Measurements from ENCODE around the gene KRTAP10-3. TPM values are rescaled to one million over a fixed set of nuclear protein-coding genes. Genes with fewer than 3 reads are reported as not detected.
"Not testable (repeated sequence)": the region's sequence is repeated elsewhere in the genome, so short reads cannot be mapped to it uniquely, and the experiment has no call there.

The KRTAP10-3 gene
- total RNA-seq, 8 experiments from 2014 or later = 0.23 to 1.1 (median 0.46) TPM; not detected in 3

GRCh38 chr21:44595524-44595923 lies 36.9 kb upstream of the KRTAP10-3 start:
- 6 to 100% (median 85%) methylated on average over 2 to 6 of the region's 6 CpGs; no CpG with 5 or more reads in 4 of the 10 experiments for WGBS, 10 experiments
- H3K4me1 ChIP-seq (replicated peaks in 1 of 2) = no peaks in the 10 kb centered on the region
- H3K4me3 ChIP-seq = no peak overlapping the region
- no peak overlapping the region for H3K27ac ChIP-seq
- in situ Hi-C loops (cut with MboI; ENCODE audit: low pct_unique_long_range_greater_than_20kb in 2 of 9, low sequenced_read_pairs in 9 of 9, unreplicated experiment in 9 of 9) = no loop called here
- peak in 2 of 8 experiments; percentile 34 to 91 for ATAC-seq (replicated peaks in 6 of 8)

- Histone ChIP-seq H3K4me3 (no peak overlapping the region), H3K4me1 (replicated peaks in 1 of 2) (no peaks in the 10 kb centered on the region), H3K27ac (no peak overlapping the region)
- WGBS, 10 experiments = 39 to 100% (median 77%) methylated on average over 2 to 10 of the region's 12 CpGs; no CpG with 5 or more reads in 1 of the 10 experiments
- peak in 1 of 8 experiments; percentile 44 for ATAC-seq (replicated peaks in 6 of 8)
- in situ Hi-C loops (cut with MboI; ENCODE audit: low pct_unique_long_range_greater_than_20kb in 2 of 9, low sequenced_read_pairs in 9 of 9, unreplicated experiment in 9 of 9) = no loop called here
Observed at GRCh38 chr21:44594406-44594916, 35.9 kb upstream of the KRTAP10-3 start.

GRCh38 chr21:44593598-44594405 lies 35.2 kb upstream of the KRTAP10-3 start:
- in situ Hi-C loops (cut with MboI; ENCODE audit: low pct_unique_long_range_greater_than_20kb in 2 of 9, low sequenced_read_pairs in 9 of 9, unreplicated experiment in 9 of 9) = no loop called here

GRCh38 chr21:44592446-44593311 lies 34.1 kb upstream of the KRTAP10-3 start, which contains the start of gene KRTAP10-6:
KRTAP10-6 (minus strand) TSS chr21:44592505; CDS start chr21:44592484, 21 bp downstream.
- no peak for ATAC-seq (replicated peaks in 6 of 8)
- in situ Hi-C loops (cut with MboI; ENCODE audit: low pct_unique_long_range_greater_than_20kb in 2 of 9, low sequenced_read_pairs in 9 of 9, unreplicated experiment in 9 of 9) = no loop called here
- no peak within 1 kb of the TSS for H3K4me3 ChIP-seq
- H3K27ac ChIP-seq = no peak within 1 kb of the TSS
- 20 to 80% (median 50%) methylated on average over 1 to 6 of the region's 33 CpGs; no CpG with 5 or more reads in 6 of the 10 experiments for WGBS, 10 experiments
- no peaks in the 10 kb centered on the region for H3K4me1 ChIP-seq (replicated peaks in 1 of 2)

More at GRCh38 chr21:44593598-44594405, 35.2 kb upstream of the KRTAP10-3 start:
- H3K4me1 ChIP-seq (replicated peaks in 1 of 2) = no peaks in the 10 kb centered on the region
- 29 to 100% (median 85%) methylated on average over 1 to 10 of the region's 20 CpGs; no CpG with 5 or more reads in 1 of the 10 experiments for WGBS, 10 experiments
- H3K27ac ChIP-seq = no peak overlapping the region
- no peak overlapping the region for H3K4me3 ChIP-seq
- ATAC-seq (replicated peaks in 6 of 8) = peak in 1 of 8 experiments; percentile 78

- H3K4me3 ChIP-seq; H3K27ac ChIP-seq; H3K4me1 ChIP-seq (replicated peaks in 1 of 2); ATAC-seq (replicated peaks in 6 of 8); in situ Hi-C loops (cut with MboI; ENCODE audit: low pct_unique_long_range_greater_than_20kb in 2 of 9, low sequenced_read_pairs in 9 of 9, unreplicated experiment in 9 of 9): not testable (repeated sequence)
- no CpG with 5 or more reads among the region's 4 CpGs for WGBS, 10 experiments
Observed at GRCh38 chr21:44591801-44592130, 33.2 kb upstream of the KRTAP10-3 start.

GRCh38 chr21:44590897-44591800 lies 32.6 kb upstream of the KRTAP10-3 start:
- H3K4me3 ChIP-seq; ATAC-seq (replicated peaks in 6 of 8); H3K27ac ChIP-seq; H3K4me1 ChIP-seq (replicated peaks in 1 of 2); in situ Hi-C loops (cut with MboI; ENCODE audit: low pct_unique_long_range_greater_than_20kb in 2 of 9, low sequenced_read_pairs in 9 of 9, unreplicated experiment in 9 of 9): not testable (repeated sequence)
- 0% methylated on average over 1 of the region's 19 CpGs; no CpG with 5 or more reads in 9 of the 10 experiments for WGBS, 10 experiments

- no peaks in the 10 kb centered on the region for H3K4me1 ChIP-seq (replicated peaks in 1 of 2)
- no peak for ATAC-seq (replicated peaks in 6 of 8)
- H3K27ac ChIP-seq = no peak overlapping the region
- in situ Hi-C loops (cut with MboI; ENCODE audit: low pct_unique_long_range_greater_than_20kb in 2 of 9, low sequenced_read_pairs in 9 of 9, unreplicated experiment in 9 of 9) = no loop called here
- WGBS, 10 experiments = no CpG with 5 or more reads among the region's 10 CpGs
- no peak overlapping the region for H3K4me3 ChIP-seq
Observed at GRCh38 chr21:44590311-44590721, 31.7 kb upstream of the KRTAP10-3 start.

GRCh38 chr21:44589586-44590305 lies 31.2 kb upstream of the KRTAP10-3 start:
- in situ Hi-C loops (cut with MboI; ENCODE audit: low pct_unique_long_range_greater_than_20kb in 2 of 9, low sequenced_read_pairs in 9 of 9, unreplicated experiment in 9 of 9) = no loop called here
- no peak for ATAC-seq (replicated peaks in 6 of 8)

GRCh38 chr21:44589094-44589493 lies 30.5 kb upstream of the KRTAP10-3 start:
- WGBS, 10 experiments = 20 to 100% (median 80%) methylated on average over 1 to 2 of the region's 2 CpGs; no CpG with 5 or more reads in 3 of the 10 experiments
- in situ Hi-C loops (cut with MboI; ENCODE audit: low pct_unique_long_range_greater_than_20kb in 2 of 9, low sequenced_read_pairs in 9 of 9, unreplicated experiment in 9 of 9) = no loop called here
- H3K27ac ChIP-seq = no peak overlapping the region
- no peaks in the 10 kb centered on the region for H3K4me1 ChIP-seq (replicated peaks in 1 of 2)
- H3K4me3 ChIP-seq = no peak overlapping the region
- no peak for ATAC-seq (replicated peaks in 6 of 8)

More at GRCh38 chr21:44589586-44590305, 31.2 kb upstream of the KRTAP10-3 start:
- no peaks in the 10 kb centered on the region for H3K4me1 ChIP-seq (replicated peaks in 1 of 2)
- H3K4me3 ChIP-seq = no peak overlapping the region
- 20 to 76% (median 65%) methylated on average over 1 to 9 of the region's 24 CpGs; no CpG with 5 or more reads in 7 of the 10 experiments for WGBS, 10 experiments
- no peak overlapping the region for H3K27ac ChIP-seq

- in situ Hi-C loops (cut with MboI; ENCODE audit: low pct_unique_long_range_greater_than_20kb in 2 of 9, low sequenced_read_pairs in 9 of 9, unreplicated experiment in 9 of 9) = no loop called here
- peaks cover 3 to 10% of the 10 kb centered on the region in 2 donors for H3K4me1 ChIP-seq (replicated peaks in 1 of 2)
- H3K4me3 ChIP-seq = no peak overlapping the region
- no peak overlapping the region for H3K27ac ChIP-seq
- 43 to 100% (median 73%) methylated on average over 1 to 2 of the region's 3 CpGs; no CpG with 5 or more reads in 6 of the 10 experiments for WGBS, 10 experiments
- ATAC-seq (replicated peaks in 6 of 8) = no peak
Observed at GRCh38 chr21:44585892-44586291, 27.3 kb upstream of the KRTAP10-3 start.

- Histone ChIP-seq H3K27ac (no peak overlapping the region), H3K4me1 (replicated peaks in 1 of 2) (peaks cover 3 to 10% of the 10 kb centered on the region in 2 donors), H3K4me3 (no peak overlapping the region)
- 0 to 100% (median 87%) methylated on average over 1 to 6 of the region's 6 CpGs for WGBS, 10 experiments
- in situ Hi-C loops (cut with MboI; ENCODE audit: low pct_unique_long_range_greater_than_20kb in 2 of 9, low sequenced_read_pairs in 9 of 9, unreplicated experiment in 9 of 9) = no loop called here
- ATAC-seq (replicated peaks in 6 of 8) = peak; percentile 19 to 73 (median 49)
Observed at GRCh38 chr21:44583800-44584147, 25.2 kb upstream of the KRTAP10-3 start.

All from motor neuron (in vitro differentiated cells).